Epithelial cell of esophagus (primary cell): ENCODE measurements around the gene SNTB2.

Experiments
- DNase-seq: peaks from one replicate; pipeline ENCODE4 v3.0.0; 2010; ENCODE audit warnings: low read depth
- H3K4me3 ChIP-seq: 2 replicates; pipeline ENCODE4 v1.5.1; 2011; ENCODE audit warnings: mild to moderate bottlenecking, low read length, control low read depth
- TF ChIP-seq, protein P1 (sequence below): IDR thresholded peaks from 2 replicates; pipeline ENCODE4 v1.5.1; 2011; ENCODE audit warnings: low read depth, mild to moderate bottlenecking, low read length, control low read depth, inconsistent platforms; ENCODE audit not compliant: insufficient read depth; ENCODE audit errors: missing control alignments

SNTB2 gene

DNA sequence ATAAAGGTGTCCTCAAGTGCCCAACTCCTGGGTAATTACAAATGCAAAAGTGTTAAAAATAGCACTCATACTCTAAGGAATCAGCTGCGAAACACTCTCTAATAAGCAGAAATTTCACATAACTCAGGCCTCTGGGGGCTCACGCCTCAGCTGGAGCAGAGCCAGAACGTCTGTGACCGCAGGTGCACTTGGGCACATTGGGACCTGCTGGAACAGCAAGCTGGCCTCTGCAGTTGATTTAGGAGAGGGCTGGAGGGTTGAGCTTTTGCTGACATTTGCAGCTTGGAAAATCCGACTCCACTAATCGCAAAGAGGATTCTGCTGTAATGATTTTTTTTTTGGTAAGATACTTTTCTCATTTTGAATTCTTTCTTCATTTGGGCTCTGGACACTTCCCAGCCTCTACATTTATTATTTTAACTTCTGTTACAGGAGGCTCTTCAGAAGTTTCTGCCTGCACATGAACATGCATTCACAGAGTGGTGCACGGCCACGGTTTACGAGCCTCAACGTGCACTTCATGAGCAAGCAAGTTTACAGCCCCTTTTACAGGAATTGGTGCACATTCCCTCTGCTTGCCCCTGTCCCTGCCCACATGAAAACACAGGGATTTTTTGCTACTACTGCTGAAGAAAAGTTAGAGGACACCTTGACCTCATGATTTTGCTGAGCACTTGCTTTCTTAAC is 4.1 kb upstream of the SNTB2 start:
- no peak overlapping the region for H3K4me3 ChIP-seq
- TF ChIP-seq, protein P1, sequence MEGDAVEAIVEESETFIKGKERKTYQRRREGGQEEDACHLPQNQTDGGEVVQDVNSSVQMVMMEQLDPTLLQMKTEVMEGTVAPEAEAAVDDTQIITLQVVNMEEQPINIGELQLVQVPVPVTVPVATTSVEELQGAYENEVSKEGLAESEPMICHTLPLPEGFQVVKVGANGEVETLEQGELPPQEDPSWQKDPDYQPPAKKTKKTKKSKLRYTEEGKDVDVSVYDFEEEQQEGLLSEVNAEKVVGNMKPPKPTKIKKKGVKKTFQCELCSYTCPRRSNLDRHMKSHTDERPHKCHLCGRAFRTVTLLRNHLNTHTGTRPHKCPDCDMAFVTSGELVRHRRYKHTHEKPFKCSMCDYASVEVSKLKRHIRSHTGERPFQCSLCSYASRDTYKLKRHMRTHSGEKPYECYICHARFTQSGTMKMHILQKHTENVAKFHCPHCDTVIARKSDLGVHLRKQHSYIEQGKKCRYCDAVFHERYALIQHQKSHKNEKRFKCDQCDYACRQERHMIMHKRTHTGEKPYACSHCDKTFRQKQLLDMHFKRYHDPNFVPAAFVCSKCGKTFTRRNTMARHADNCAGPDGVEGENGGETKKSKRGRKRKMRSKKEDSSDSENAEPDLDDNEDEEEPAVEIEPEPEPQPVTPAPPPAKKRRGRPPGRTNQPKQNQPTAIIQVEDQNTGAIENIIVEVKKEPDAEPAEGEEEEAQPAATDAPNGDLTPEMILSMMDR: no peak
- peak; percentile 62 for DNase-seq

DNA sequence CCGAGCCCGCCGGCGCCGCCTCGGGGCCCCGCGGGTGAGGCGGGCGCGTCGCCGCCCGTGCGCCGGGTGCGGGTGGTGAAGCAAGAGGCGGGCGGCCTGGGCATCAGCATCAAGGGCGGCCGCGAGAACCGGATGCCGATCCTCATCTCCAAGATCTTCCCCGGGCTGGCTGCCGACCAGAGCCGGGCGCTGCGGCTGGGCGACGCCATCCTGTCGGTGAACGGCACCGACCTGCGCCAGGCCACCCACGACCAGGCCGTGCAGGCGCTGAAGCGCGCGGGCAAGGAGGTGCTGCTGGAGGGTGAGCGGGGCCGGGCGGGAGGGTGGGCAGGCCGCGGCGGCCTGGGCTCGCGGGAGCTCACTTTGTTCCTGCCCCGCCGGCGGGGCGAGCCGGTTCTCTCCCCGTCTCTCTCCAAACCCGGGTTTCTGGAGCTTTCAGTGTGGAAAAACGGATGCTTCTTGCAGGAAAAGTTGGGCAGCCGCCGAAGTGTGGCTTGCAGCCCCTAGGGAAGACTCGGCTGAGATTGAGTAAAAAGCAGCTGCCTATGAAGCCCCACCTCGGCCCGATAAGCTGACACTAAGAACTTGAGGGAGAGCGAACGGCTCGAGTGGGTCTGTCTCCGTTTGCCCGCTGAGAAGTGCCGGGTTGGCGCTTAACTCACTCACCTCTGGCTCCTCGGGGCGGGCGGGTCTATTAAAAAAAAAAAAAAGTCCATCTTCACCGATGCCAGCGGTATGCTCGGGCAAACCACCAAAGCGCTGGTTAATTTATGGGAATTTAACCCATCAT is 677 bp downstream of the SNTB2 start:
- TF ChIP-seq, protein P1: no peak

DNA sequence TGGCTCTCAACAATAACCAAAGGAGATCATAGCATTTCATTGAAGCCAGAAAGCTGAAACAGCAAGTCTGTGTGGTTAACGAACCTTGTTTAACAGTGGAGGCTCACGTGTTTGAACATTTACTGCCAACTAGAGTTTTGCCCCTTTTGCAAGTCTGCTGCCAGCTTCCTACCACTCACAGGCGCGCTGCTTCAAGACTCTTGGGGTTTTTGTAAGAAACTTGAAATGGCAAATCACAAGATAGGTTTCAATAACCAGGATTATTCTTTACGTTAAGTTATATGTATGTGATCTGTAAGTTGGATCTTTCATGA is 1.2 kb downstream of the SNTB2 start:
- TF ChIP-seq, protein P1: no peak
- no peak for DNase-seq
- H3K4me3 ChIP-seq: peak overlapping the region; percentile 73

More for the DNA sequence above, 677 bp downstream of the SNTB2 start:
- peak; percentile 46 for DNase-seq
- peak overlapping the region; percentile 73 for H3K4me3 ChIP-seq

DNA sequence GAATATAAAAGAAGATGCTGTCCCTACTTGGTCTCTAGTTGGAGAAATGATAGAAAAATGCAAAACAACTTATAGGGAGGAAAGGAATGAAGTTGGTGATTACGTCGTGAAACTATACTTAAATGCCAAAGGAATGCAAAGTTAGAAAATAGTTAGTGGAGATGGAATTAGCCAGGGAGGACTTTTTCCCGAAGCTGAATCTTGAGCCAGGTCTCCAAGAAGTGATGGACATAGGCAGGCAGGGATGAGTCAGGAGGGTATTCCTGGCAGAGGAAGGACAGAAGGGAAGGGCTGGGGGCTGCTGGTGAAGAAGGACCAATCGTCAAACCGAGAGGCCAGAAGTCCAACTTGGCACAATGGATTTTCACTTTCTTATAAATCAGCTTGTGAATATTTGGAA is 1.8 kb downstream of the SNTB2 start:
- no peak for DNase-seq
- H3K4me3 ChIP-seq: peak overlapping the region; percentile 73
- TF ChIP-seq, protein P1: no peak

DNA sequence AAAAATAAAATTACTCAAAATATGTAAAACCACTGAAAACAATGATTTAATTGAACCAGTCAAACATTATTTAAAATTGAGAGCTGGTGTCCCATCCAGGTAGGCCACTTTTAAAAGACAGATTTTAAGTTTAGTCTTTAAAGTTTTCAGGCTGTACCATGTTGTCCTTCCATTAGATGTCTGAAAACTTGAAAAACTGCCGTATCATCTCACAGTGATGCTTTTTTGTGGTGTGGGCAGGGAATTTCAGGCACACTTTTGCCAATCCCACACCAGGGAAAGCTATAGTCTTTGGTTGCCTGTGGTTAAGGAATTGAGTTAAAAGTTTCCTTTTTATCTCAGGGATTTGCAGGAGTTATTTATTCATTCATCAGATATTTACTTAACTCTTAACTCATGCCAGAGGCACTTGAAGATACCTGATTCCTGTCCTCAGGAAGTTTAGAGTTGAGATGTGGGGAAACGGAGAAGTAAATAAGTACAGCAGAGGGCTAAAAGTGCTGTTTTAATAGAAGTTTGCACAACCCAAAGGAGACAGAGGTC is 3.2 kb downstream of the SNTB2 start:
- no peak for DNase-seq
- H3K4me3 ChIP-seq: no peak overlapping the region
- TF ChIP-seq, protein P1: no peak

DNA sequence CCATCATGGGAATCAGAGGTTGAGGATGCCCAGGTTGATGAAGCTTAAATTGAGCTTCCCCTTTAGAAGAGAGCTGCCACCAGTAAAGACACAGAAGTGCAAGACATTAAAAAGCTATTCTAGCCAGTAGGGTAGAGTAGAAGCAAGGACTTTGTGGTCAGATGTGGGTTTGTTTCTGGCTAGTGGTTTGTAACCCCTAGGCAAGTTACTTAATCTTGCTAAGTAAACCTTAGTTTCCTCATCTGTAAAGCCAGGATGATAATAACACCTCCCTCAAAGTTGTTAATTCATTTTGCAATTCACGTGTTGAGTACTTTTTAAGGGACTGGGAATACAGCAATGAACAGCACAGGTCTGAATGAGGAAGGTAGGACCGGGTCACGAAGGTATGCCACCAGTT is 3.6 kb downstream of the SNTB2 start:
- H3K4me3 ChIP-seq: no peak overlapping the region
- DNase-seq: no peak
- TF ChIP-seq, protein P1: no peak
